ENCODE measurements around the gene USP14.
"Not testable (repeated sequence)": the region's sequence is repeated elsewhere in the genome, so short reads cannot be mapped to it uniquely, and the experiment has no call there.

USP14 gene

DNA sequence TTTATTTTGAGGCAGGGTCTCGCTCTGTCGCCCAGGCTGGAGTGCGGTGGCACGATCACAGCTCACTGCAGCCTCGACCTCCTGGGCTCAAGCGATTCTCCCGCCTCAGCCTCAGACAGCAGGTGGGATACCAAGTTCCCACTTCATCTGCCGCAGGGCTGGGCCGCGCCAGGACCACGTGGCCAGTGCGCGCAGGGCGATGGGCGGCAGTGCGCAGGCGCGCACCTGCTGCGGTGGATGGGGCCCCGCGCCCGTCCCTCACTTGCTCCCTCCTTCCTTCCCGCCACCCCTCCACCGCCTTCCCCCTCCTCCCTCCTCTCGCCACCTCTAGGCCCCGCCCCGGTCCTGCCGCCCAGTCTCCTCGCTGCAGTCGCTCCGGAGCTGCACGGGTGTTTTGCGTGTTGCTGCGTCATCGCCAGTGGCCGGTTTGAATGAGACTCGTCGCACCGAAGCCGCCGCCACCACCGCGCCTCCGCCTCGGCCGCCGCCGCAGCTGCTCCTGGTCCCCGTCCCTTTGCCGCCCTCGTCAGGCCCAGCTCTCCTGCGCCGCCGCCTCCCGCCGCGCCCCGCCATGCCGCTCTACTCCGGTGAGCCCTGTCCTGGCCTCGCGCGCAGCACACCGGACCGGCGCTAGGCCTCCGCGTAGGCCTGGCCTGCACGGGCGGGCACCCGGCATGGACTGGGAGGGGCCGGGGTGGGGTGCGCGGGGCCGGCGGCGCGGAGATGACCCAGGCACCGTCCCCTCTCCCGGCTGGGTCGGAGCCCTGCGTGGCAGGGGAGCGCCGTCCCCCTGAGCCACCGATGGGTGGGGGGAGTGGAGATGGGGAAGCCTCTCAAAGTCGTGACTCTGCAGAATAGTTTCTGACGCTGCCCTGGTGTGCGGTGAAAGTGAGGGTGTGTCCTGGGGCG lies at the start of gene USP14:
Gene USP14, plus strand, starts transcription at position 430 of the 909 bp plus-strand sequence. Its CDS starts 142 bp downstream, at position 572.
- peak; percentile 90 to 93 for DNase-seq (ENCODE audit: low read depth in 2 of 2)

DNA sequence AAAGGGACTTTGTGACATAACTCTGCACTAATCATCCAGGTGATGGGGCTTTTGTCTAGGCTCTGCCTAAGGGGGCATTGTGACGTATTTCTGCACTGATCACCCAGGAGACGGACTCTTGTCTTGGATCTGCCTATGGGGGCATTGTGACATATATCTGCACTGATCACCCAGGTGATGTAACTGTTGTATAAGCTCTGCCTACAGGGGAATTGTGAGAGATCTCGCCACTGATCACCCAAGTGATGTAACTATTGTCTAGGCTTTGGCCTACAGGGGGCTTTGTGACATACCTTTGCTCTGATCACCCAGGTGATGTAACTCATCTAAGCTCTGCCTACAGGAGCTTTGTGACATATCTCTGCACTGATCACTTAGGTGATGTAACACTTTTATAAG lies 49.7 kb upstream of the USP14 start:
- DNase-seq (ENCODE audit: low read depth in 2 of 2), result not testable (repeated sequence)

DNA sequence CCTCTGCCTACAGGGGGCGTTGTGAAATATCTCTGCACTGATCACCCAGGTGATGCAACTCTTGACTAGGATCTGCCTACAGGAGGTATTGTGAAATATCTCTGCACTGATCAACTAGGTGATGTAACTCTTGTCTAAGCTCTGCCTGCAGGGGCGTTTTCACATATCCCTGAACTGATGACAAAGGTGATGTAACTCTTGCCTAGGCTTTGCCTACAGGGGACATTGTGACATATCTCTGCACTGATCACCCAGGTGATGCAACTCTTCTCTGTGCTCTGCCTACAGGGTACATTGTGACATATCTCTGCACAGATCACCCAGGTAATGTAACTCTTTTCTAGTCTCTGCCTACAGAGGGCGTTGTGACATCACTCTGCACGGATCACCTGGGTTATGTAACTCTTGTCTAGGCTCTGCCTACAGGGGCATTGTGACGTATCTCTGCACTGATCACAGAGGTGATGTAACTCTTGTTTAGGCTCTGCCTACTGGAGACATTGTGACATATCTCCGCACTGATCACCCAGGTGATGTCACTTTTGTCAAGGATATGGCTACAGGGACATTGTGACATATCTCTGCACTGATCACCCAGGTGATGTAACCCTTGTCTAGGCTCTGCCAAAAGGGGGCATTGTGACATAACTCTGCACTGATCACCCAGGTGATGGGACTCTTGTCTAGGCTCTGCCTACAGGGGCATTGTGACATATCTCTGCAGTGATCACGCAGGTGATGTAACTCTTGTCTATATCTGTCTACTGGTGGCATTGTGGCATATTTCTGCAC lies 49.0 kb upstream of the USP14 start:
- DNase-seq (ENCODE audit: low read depth in 2 of 2), result not testable (repeated sequence)

DNA sequence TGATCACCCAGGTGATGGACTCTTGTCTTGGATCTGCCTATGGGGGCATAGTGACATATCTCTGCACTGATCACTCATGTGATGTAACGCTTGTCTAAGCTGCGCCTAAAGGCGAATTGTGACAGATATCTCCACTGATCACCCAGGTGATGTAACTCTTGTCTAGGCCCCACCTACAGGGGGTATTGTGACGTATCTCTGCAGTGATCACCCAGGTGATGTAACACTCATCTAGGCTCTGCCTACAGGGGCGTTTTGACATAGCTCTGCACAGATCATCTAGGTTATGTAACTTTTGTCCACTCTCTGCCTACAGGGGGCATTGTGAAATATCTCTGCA lies 48.5 kb upstream of the USP14 start:
- not testable (repeated sequence) for DNase-seq (ENCODE audit: low read depth in 2 of 2)

DNA sequence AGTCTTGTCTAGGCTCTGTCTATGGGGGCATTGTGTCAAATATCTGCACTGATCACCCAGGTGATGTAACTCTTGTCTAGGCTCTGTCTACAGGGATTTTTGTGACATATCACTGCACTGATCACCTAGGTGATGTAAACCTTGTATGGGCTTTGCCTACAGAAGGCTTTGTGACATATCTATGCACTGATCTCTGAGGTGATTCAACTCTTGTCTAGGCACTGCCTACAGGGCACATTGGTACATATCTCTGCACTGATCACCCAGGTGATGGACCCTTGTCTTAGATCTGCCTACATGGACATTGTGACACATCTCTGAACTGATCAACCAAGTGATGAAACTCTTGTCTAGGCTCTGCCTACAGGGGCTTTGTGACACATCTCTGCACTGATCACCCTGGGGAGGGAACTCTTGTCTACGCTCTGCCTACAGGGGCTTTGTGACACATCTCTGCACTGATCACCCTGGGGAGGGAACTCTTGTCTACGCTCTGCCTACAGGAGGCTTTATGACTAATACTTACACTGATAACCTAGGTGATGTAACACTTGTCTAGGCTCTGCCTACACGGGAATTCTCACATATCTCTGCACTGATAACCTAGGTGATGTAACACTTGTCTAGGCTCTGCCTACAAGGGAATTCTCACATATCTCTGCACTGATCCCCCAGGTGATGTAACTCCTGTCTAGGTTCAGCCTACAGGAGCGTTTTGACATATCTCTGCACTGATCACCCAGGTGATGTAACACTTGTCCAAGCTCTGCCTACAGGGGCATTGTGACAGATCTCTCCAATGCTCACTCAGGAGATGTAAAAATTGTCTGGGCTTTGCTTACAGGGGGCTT lies 47.8 kb upstream of the USP14 start:
- DNase-seq (ENCODE audit: low read depth in 2 of 2), result not testable (repeated sequence)

DNA sequence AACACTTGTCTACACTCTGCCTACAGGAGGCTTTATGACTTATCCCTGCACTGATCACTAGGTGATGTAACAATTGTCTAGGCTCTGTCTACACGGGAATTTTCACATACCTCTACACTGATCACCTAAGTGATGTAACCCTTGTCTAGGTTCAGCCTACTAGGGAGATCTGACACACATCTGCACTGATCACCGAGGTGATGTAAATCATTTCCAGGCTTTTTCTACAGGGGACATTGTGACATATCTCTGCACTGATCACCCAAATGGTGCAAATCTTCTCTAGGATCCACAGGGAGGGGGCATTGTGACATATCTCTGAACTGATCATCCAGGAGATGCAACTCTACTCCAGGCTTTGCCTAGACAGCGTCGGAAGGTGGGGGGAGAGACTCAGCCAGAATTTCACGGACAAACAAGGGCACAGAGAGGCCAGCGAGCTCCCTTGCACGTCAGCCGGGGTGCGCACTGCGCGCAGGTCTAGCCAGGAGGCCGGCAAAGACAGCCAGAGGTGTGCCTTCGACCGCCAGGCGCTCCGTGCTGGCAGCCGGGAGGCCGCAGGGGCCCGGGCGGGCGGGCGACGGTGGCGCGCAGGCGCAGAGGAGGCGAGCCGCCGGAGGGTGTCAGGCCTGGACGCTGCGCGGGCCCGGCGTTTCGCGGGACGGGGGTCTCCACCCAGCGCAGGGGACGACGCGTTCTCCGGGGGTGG lies 46.9 kb upstream of the USP14 start:
- peak; percentile 48 to 50 for DNase-seq (ENCODE audit: low read depth in 2 of 2)

DNA sequence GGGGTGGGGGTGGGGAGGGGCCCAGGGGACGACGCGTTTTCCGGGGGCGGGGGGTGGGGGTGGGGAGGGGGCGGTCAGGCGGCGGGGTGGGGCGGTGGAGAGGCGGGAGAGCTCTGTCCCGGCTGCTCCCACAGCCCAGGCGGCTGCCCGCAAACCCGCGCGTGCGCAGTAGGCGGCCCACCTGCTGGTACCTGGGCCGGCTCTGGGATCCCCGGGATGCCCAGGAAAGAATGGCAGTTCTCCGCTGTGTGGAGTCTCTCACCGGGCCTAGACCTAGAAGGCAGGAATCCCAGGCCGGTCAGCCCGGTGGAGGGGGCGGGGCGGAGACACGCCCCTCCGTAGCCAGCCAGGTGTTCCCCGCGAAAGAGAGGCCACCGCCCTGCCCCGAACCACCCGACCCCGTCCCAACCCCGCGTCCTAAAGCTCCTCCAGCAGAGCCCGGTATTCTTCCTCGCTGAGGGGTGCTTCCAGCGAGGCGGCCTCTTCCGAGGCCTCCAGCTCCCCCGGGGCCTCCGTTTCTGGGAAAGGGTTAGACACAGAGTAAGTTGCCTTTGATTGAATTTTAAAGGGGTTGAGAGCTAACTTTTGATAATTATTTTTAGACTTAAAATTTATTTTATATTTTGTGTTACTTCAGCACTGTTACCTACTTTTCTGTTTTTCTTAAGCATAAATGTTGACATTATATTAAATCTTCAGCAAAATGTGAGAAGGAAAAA lies 46.2 kb upstream of the USP14 start:
- not testable (repeated sequence) for DNase-seq (ENCODE audit: low read depth in 2 of 2)

DNA sequence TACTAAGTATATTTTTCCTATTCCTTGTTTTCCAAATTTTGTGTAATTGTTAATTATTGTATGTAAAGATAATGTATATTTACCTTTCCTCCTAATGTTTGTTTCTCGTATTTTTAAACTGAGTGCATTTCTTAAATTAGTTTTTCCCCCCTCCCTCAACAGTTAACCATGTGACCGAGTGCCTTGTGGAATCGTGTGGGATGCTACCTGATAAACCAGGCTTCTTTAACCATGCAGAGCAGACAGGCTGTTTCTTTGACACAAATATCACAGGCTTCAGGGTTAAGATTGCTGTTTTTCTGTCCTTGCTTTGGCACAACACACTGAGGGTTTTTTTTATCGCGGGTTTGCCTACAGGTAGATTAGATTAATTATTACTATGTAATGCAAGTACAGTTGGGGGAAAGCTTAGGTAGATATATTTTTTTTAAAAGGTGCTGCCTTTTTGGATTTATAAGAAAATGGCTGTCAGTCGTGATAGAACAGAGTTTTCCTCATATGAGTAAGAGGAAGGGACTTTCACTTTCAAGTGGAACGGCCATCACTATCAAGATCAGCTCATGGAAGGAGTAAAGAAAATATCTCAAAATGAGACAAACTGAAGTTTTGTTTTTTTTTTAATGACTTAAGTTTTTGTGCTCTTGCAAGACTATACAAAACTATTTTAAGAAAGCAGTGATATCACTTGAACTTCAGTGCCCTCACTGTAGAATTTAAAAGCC lies 37.7 kb upstream of the USP14 start:
- not testable (repeated sequence) for DNase-seq (ENCODE audit: low read depth in 2 of 2)

DNA sequence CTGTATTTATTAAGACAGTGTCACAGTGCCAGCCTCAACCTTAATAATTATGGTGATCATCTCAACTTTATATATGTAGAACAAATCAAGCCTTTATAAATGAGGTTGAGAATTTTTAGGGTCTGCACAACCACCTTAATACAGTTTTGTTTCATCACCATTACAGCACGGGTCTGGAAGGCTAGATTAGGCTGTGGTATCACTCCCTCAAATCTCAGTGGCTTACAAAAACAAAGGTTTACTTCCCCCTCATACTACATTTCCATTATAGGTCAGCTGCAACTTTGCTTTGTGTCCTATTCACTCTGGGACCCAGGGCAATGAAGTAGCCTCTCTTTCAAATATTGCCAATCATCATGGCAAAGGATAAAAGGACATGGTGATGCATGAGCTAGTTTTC lies 23.3 kb upstream of the USP14 start:
- DNase-seq (ENCODE audit: low read depth in 2 of 2), result no peak

DNA sequence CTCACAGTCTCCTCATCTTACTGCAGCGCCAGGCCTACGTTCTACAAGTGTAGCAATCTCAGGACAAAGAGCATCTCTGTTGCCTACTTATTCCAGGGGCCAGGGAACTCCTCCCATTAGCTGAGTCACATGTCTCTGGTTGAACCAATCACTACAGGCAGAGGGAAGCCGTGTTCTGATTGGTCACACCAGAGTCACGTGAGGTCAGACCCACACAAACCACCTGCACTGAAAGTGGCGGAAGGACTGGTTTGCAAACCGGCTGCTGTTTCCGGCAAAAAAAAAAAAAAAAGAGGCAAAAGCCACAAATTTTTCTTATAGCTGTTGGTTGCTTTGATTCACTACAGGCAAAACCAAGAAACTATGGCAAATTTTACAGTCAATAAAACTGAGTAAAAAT lies 21.9 kb upstream of the USP14 start:
- no peak for DNase-seq (ENCODE audit: low read depth in 2 of 2)

DNA sequence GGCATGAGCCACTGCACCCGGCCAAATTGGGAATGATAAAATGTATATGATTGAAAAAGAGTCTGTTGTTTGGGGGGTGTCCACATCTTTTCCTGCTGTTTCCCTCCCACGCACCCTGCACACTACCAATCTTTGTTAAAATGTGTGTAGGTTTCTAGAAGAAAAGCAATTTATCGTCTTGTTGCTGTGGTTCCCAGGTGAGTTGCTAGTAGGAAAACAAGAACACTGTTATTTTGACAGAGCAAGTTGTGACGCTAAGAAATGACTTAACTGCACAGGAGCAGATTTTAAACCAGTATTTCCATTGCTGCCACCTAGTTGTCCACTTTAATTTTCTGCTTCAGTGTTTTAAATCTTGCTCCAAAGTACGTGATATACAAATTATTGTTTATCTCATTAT lies 21.0 kb upstream of the USP14 start:
- DNase-seq (ENCODE audit: low read depth in 2 of 2), result no peak

DNA sequence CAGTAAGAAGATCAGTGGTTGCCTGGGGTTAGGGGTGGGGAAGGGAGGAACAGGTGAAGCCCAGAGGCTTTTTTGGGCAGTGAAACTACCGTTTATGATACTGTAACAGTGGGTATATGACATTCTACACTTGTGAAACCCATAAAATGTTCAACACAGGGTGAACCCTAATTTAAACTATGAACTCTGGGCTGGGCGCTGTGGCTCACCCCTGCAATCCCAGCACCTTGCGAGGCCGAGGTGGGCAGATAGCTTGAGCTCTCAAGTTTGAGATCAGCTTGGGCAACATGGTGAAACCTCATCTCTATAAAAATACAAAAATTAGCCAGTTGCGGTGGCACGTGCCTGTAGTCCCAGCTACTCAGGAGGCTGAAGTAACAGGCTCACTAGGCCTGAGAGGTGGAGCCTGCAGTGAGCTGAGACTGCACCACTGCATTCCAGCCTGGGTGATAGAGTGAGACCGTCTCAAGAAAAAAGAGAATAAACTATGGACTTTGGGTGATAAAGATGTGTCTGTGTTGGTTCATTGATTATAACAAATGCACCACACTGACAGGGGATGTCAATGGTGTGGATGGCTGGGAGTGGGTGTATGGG lies 17.6 kb upstream of the USP14 start:
- no peak for DNase-seq (ENCODE audit: low read depth in 2 of 2)

DNA sequence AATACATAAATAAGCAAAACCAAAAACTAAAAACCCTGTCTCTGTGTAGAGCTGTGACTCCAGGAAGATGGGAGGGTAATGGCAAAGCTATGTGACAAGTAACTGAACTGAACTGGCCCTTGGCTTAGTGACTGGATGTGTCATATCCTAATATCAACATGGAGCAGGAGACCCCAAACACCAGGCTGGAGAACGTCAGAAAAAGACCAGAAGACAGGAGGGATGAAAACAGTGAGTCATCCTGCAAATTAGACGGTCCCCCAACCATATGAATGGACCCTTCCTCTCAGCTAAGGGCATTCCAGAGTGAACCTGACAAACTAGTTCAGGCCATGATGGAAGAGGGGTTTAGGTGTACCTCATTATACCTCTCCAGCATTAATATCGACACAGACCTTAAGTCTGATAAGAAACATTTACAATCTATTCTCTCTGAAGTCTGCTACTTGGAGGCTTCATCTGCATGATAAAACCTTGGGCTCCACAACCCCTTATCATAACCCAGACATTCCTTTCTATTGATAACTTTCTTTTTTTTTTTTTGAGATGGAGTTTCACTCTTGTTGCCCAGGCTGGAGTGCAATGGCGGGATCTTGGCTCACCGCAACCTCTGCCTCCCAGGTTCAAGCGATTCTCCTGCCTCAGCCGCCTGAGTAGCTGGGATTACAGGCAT lies 15.6 kb upstream of the USP14 start:
- not testable (repeated sequence) for DNase-seq (ENCODE audit: low read depth in 2 of 2)

DNA sequence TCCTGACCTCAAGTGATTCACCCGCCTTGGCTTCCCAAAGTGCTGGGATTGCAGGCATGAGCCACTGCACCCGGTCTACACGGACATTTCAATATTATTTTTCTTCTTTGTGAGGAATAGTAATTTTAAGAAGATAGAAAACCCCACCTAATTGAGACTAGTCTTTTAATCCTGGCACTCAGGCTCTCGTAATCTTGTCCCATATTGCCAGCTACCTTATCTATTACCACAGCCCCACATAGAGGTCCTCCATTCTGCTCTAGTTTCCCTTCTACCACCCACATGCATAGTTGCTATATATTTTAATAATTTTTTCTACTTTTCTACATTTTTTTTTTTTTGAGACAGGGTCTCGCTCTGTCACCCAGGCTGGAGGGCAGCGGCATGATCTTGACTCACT lies 9.5 kb upstream of the USP14 start:
- DNase-seq (ENCODE audit: low read depth in 2 of 2), result no peak

DNA sequence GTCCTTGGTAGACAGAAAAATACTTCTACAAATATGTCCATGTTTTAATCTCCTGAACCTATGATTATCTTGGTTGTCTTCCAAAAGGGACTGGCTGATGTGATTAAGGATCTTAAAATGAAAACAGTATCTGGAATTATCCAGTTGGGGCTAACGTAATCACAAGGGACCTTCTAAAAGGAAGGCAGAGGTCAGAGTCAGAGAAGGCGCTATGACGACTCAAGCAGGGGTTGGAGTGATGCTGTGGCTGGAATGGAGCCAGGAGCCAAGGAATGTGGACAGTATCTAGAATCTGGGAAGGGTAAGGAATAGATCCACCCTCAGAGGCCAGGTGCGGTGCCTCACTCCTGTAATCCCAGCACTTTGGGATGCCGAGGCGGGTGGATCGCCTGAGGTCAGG lies 4.2 kb upstream of the USP14 start:
- DNase-seq (ENCODE audit: low read depth in 2 of 2), result no peak

DNA sequence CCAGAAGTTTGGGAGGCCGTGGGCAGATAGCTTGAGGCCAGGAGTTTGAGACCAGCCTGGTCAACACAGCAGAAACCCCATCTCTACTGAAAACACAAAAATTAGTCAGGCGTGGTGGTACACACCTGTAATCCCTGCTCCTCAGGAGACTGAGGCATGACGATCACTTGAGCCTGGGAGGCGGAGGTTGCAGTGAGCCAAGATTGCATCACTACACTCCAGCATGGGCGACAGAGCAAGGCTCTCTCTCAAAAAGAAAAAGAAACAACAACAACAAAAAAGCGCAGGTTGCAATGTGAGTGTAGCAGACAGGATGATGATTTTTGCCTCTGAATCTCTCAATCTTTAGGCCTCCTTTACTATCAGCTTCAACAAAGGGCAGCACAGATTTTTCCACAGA lies 2.7 kb upstream of the USP14 start:
- DNase-seq (ENCODE audit: low read depth in 2 of 2), result no peak

DNA sequence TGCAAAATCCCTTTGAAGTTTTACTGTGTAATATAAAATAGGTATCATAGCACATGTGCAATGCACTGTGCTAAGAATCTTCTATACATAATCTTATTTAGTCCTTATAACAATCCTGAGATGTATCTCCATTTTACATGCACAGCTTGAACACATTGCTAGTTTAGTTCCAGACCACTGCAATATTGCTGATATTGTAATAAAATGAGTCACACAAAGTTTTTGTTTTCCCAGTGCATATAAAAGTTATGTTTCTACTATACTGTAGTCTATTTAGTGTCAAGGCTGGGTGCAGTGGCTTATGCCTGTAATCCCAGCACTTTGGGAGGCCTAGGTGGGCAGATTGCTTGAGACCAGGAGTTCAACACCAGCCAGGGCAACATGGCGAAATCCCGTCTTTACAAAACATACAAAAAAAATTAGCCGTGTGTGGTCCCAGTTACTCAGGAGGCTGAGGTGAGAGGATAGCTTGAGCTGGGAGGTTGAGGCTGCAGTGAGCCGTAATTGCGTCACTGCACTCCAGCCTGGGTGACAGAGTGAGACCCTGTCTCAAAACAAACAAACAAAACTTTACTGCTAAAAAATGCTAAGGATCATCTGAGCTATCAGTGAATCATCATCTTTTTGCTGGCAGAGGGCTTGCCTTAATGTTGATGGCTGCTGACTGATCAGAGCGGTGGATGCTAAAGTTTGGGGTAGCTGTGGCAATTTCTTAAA lies 1.7 kb upstream of the USP14 start:
- no peak for DNase-seq (ENCODE audit: low read depth in 2 of 2)

DNA sequence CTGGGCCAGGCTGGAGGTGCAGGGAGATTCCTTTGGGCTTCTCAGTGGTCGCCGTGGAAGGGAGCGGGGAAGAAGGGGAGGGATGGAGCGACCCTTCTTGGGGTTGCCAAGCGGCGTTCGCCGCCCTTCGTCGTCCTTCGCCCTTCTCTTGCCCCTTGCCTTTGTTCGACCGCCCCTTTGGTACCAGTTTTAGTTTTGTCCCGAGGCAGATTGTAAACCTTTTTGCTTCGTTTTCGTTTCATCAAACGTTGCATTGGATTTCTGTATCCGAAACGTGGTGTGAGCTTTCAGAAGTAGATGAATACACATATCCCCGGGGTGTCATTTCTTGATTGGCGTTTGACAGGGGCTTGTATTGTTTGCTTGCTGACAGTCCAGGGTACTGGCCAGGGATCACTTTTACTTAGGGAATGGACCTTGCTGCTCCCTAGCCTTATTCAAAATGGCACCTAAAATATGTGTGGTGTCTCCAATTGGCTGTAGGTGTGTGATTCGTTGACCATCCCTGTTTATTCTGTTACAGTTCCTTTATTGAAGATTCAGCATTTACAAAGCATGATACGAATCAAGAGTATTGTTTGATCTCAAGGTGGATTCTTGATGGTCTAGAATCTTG lies 788 bp downstream of the USP14 start:
- no peak for DNase-seq (ENCODE audit: low read depth in 2 of 2)
